HepG2 (cell line): ENCODE data around the gene MBLAC2. TPM values are rescaled to one million over a fixed set of nuclear protein-coding genes. Genes with fewer than 3 reads are reported as not detected.
A peak's percentile ranks its signal among the peaks of the same experiment; 100 is the strongest.

Experiments
- ARID2 ChIP-seq: sonication (generic); formaldehyde crosslinking; IDR thresholded peaks from 2 replicates; pipeline ENCODE4 v1.8.1; 2022; ENCODE audit warnings: mild to moderate bottlenecking, missing genetic modification reagents, borderline replicate concordance
- ATM ChIP-seq: fragments of 450-650 bp; IDR thresholded peaks from 2 replicates; pipeline ENCODE4 v1.7.1; 2017; ENCODE audit warnings: mild to moderate bottlenecking, borderline replicate concordance
- CBX2 ChIP-seq, 2 experiments: fragments of 200-600 bp in 1 of 2; sonication (generic); formaldehyde crosslinking in 1 of 2; IDR thresholded peaks; 2 replicates each; pipeline versions ENCODE4 v1.7.0 to v1.8.1; 2018 to 2022; ENCODE audit warnings: low read depth in 2 of 2, low read length in 1 of 2, mild to moderate bottlenecking in 1 of 2, missing genetic modification reagents in 1 of 2
- CENPX ChIP-seq: sonication (generic); formaldehyde crosslinking; IDR thresholded peaks from 2 replicates; pipeline ENCODE4 v1.9.0; 2021; ENCODE audit warnings: mild to moderate bottlenecking, missing genetic modification reagents, moderate library complexity
- FOXK2 ChIP-seq: fragments of 450-650 bp; IDR thresholded peaks from 2 replicates; pipeline ENCODE4 v1.6.1; 2016
- HOXA7 ChIP-seq: sonication (generic); formaldehyde crosslinking; IDR thresholded peaks from 2 replicates; pipeline ENCODE4 v1.8.1; 2022; ENCODE audit warnings: mild to moderate bottlenecking, missing genetic modification reagents, moderate library complexity
- MYC ChIP-seq: sonication (generic); formaldehyde crosslinking; IDR thresholded peaks from 2 replicates; pipeline ENCODE4 v1.9.0; 2021; ENCODE audit warnings: missing genetic modification reagents, borderline replicate concordance
- NAIF1 ChIP-seq: sonication (generic); formaldehyde crosslinking; IDR thresholded peaks from 2 replicates; pipeline ENCODE4 v1.5.0; 2020; ENCODE audit warnings: mild to moderate bottlenecking, missing genetic modification reagents, borderline replicate concordance
- PPARG ChIP-seq: conservative IDR thresholded peaks from 2 replicates; pipeline ENCODE4 v1.6.1; 2016; ENCODE audit warnings: missing biosample characterization, missing genetic modification reagents
- RAD21 ChIP-seq: fragments of 450-650 bp; formaldehyde crosslinking; IDR thresholded peaks from 2 replicates; pipeline ENCODE4 v1.5.0; 2020; ENCODE audit warnings: mild to moderate bottlenecking
- RBFOX2 ChIP-seq: fragments of 200-400 bp; formaldehyde crosslinking; IDR thresholded peaks from 2 replicates; pipeline ENCODE4 v1.6.1; 2017; ENCODE audit warnings: low read depth, mild to moderate bottlenecking, low read length
- RELA ChIP-seq: sonication (generic); formaldehyde crosslinking; IDR thresholded peaks from 2 replicates; pipeline ENCODE4 v1.4.0; 2020; ENCODE audit warnings: missing genetic modification reagents
- SCMH1 ChIP-seq: sonication (generic); formaldehyde crosslinking; IDR thresholded peaks from 2 replicates; pipeline ENCODE4 v1.9.0; 2021; ENCODE audit warnings: missing genetic modification reagents, mild to moderate bottlenecking, borderline replicate concordance
- SIN3B ChIP-seq: fragments of 150-350 bp; IDR thresholded peaks from 2 replicates; pipeline ENCODE4 v1.6.1; 2014; ENCODE audit warnings: low read length
- SP4 ChIP-seq: sonication (generic); formaldehyde crosslinking; IDR thresholded peaks from 2 replicates; pipeline ENCODE4 v1.8.1; 2023; ENCODE audit warnings: mild to moderate bottlenecking, missing genetic modification reagents
- ZC3H4 ChIP-seq: sonication (generic); formaldehyde crosslinking; IDR thresholded peaks from 2 replicates; pipeline ENCODE4 v1.4.0; 2020; ENCODE audit warnings: missing genetic modification reagents, borderline replicate concordance
- ZFP90 ChIP-seq: sonication (generic); formaldehyde crosslinking; IDR thresholded peaks from 2 replicates; pipeline ENCODE4 v1.8.0; 2022; ENCODE audit warnings: missing genetic modification reagents, mild to moderate bottlenecking, inconsistent platforms, borderline replicate concordance
- ZNF143 ChIP-seq: sonication (generic); formaldehyde crosslinking; IDR thresholded peaks from 2 replicates; pipeline ENCODE4 v1.4.0; 2020; ENCODE audit warnings: missing genetic modification reagents
- ZNF367 ChIP-seq: sonication (generic); formaldehyde crosslinking; IDR thresholded peaks from 2 replicates; pipeline ENCODE4 v1.4.0; 2020; ENCODE audit warnings: missing genetic modification reagents, borderline replicate concordance
- ZNF570 ChIP-seq: sonication (generic); formaldehyde crosslinking; IDR thresholded peaks from 2 replicates; pipeline ENCODE4 v1.4.0; 2020; ENCODE audit warnings: mild to moderate bottlenecking, missing genetic modification reagents, borderline replicate concordance
- ZNF761 ChIP-seq: sonication (generic); formaldehyde crosslinking; conservative IDR thresholded peaks from 2 replicates; pipeline ENCODE4 v1.4.0; 2020; ENCODE audit warnings: mild to moderate bottlenecking, missing genetic modification reagents
- ZSCAN31 ChIP-seq: sonication (generic); formaldehyde crosslinking; IDR thresholded peaks from 2 replicates; pipeline ENCODE4 v1.5.0; 2020; ENCODE audit warnings: low read depth, mild to moderate bottlenecking, missing genetic modification reagents
- polyA plus RNA-seq, 8 experiments: library from polyadenylated mRNA; depleted of rRNA in 3 of 8; stranded (reverse) in 7 of 8; unstranded in 1 of 8; fragments of >200 nt; fragmentation: Illumina TruSeq in 4 of 8; extraction: Trizol in 4 of 8; gene quantifications; 2 replicates each; pipeline versions ENCODE4 v1.2.1 to v1.2.3, GENCODE V29; 2011 to 2016; ENCODE audit warnings: low read depth in 4 of 8, missing spikeins in 1 of 8, mixed read lengths in 1 of 8; ENCODE audit not compliant: insufficient read depth in 1 of 8
- total RNA-seq, 5 experiments: library from RNA; depleted of rRNA; stranded (reverse); fragments of >200 nt; fragmentation: Illumina TruSeq; extraction: Trizol; gene quantifications; 2 replicates each; pipeline ENCODE4 v1.2.3, GENCODE V29; 2016; ENCODE audit warnings: low read depth in 1 of 5
- TF ChIP-seq, protein P1 (sequence below): sonication (generic); formaldehyde crosslinking; IDR thresholded peaks from 2 replicates; pipeline ENCODE4 v1.4.0; 2020; ENCODE audit warnings: low read depth, mild to moderate bottlenecking, missing genetic modification reagents
- TF ChIP-seq, protein P2 (sequence below): sonication (generic); formaldehyde crosslinking; IDR thresholded peaks from 2 replicates; pipeline ENCODE4 v1.4.0; 2020; ENCODE audit warnings: missing genetic modification reagents
- TF ChIP-seq, protein P3 (sequence below): sonication (generic); formaldehyde crosslinking; IDR thresholded peaks from 2 replicates; pipeline ENCODE4 v1.5.0; 2020; ENCODE audit warnings: mild to moderate bottlenecking, missing genetic modification reagents

The MBLAC2 gene
- total and polyA plus RNA-seq, 2 of the 13 experiments (the other 11 are each of a cell fraction or from before 2014, with no cell fraction given): 2.9 to 4.1 TPM

DNA sequence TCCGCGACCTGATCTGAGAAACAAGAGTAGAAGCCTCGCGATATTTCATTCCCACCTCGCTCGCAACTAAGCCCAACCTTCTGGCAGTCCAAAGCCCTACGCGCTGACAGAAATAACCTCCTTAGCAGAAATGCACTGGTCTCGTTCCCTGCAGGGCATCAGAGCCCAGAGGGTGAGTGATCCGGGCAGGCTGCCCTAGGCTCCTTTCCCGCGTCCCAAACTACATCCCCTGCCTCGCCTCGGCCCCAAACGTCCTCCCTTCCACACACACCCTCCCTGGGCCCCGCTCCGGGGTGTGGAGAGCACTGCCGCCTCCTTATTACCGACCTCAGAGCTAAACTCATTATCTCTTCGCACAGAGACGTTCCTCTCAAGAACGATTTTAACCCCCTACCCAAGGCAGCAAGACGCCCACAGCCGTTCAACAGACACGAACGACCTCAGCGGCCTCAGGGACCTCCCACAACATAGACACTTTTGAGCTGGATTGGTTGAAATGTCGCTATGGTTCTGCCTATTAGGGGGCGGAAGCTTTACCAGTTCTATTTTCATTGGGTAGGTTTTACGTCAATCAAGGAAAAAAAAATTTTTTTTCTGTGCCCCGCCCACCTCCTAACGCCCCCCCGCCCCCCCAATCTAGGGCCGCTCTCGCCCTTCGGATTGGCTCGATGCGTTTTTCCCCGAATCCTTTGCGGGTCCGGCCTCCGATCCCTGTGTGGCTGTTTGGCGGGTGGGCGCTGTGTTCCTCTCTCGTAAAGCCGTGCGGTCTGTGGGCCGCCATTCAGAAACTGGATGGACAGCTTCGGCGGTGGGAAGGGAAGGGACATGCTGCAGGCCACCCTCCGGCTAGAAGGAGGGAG is 65.0 kb downstream of the MBLAC2 start, which contains the start of gene CETN3 (continued):
- TF ChIP-seq ARID2 (peak; percentile 97), MYC (CRISPR knock-in tag) (peak; percentile 64; the same call in 1 of the 2 replicates), CBX2 (IDR thresholded peaks at IDR 0.05; ENCODE audit: low read depth, low read length) (no peak), CBX2 (CRISPR knock-in tag; IDR thresholded peaks at IDR 0.05; ENCODE audit: low read depth) (no peak), NAIF1 (CRISPR knock-in tag) (peak; percentile 75; the same call in 1 of the 2 replicates), RELA (CRISPR knock-in tag) (no peak), ZSCAN31 (CRISPR knock-in tag) (peak; percentile 66; the same call in 1 of the 2 replicates), SP4 (CRISPR knock-in tag) (peak; percentile 46), ZNF761 (CRISPR knock-in tag) (no peak), ZC3H4 (0 out of 2 replicates have a peak, but pooled peaks have one; percentile 59), CENPX (CRISPR knock-in tag) (no peak), HOXA7 (CRISPR knock-in tag) (no peak), SCMH1 (no peak), FOXK2 (no peak), ZNF367 (CRISPR knock-in tag) (0 out of 2 replicates have a peak, but pooled peaks have one; percentile 22), PPARG (CRISPR knock-in tag) (0 out of 2 replicates have a peak, but pooled peaks have one; percentile 14), ATM (no peak), ZNF143 (CRISPR knock-in tag) (peak; percentile 87), RBFOX2 (peak; percentile 85), RAD21 (CRISPR knock-in tag) (no peak), ZFP90 (CRISPR knock-in tag) (peak; percentile 86), SIN3B (0 out of 2 replicates have a peak, but pooled peaks have one; percentile 11), ZNF570 (CRISPR knock-in tag) (no peak)
- TF ChIP-seq, protein P1, sequence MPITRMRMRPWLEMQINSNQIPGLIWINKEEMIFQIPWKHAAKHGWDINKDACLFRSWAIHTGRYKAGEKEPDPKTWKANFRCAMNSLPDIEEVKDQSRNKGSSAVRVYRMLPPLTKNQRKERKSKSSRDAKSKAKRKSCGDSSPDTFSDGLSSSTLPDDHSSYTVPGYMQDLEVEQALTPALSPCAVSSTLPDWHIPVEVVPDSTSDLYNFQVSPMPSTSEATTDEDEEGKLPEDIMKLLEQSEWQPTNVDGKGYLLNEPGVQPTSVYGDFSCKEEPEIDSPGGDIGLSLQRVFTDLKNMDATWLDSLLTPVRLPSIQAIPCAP: no peak; the same call in 1 of the 2 replicates
- TF ChIP-seq, protein P2, sequence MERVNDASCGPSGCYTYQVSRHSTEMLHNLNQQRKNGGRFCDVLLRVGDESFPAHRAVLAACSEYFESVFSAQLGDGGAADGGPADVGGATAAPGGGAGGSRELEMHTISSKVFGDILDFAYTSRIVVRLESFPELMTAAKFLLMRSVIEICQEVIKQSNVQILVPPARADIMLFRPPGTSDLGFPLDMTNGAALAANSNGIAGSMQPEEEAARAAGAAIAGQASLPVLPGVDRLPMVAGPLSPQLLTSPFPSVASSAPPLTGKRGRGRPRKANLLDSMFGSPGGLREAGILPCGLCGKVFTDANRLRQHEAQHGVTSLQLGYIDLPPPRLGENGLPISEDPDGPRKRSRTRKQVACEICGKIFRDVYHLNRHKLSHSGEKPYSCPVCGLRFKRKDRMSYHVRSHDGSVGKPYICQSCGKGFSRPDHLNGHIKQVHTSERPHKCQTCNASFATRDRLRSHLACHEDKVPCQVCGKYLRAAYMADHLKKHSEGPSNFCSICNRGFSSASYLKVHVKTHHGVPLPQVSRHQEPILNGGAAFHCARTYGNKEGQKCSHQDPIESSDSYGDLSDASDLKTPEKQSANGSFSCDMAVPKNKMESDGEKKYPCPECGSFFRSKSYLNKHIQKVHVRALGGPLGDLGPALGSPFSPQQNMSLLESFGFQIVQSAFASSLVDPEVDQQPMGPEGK (CRISPR knock-in tag): peak; percentile 89
- TF ChIP-seq, protein P3, sequence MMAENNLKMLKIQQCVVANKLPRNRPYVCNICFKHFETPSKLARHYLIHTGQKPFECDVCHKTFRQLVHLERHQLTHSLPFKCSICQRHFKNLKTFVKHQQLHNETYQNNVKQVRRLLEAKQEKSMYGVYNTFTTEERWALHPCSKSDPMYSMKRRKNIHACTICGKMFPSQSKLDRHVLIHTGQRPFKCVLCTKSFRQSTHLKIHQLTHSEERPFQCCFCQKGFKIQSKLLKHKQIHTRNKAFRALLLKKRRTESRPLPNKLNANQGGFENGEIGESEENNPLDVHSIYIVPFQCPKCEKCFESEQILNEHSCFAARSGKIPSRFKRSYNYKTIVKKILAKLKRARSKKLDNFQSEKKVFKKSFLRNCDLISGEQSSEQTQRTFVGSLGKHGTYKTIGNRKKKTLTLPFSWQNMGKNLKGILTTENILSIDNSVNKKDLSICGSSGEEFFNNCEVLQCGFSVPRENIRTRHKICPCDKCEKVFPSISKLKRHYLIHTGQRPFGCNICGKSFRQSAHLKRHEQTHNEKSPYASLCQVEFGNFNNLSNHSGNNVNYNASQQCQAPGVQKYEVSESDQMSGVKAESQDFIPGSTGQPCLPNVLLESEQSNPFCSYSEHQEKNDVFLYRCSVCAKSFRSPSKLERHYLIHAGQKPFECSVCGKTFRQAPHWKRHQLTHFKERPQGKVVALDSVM (CRISPR knock-in tag): no peak; the same call in 1 of the 2 replicates
